ENCODE results near the gene PTGR3.
"Not testable (repeated sequence)": the region's sequence is repeated elsewhere in the genome, so short reads cannot be mapped to it uniquely, and the experiment has no call there.

The PTGR3 gene

GRCh38 chr18:75200071-75200470, 8.9 kb downstream of the PTGR3 start:
- no peak for TF ChIP-seq CTCF (IDR thresholded peaks at IDR 0.05; ENCODE audit: control insufficient read depth, insufficient read depth, low read depth, low read length, missing control alignments)
- no peak overlapping the region for H3K4me3 ChIP-seq (ENCODE audit: control insufficient read depth, low read depth, low read length)
- DNase-seq (ENCODE audit: low read depth): no peak

- TF ChIP-seq CTCF (IDR thresholded peaks at IDR 0.05; ENCODE audit: control insufficient read depth, insufficient read depth, low read depth, low read length, missing control alignments): no peak
- no peak overlapping the region for H3K4me3 ChIP-seq (ENCODE audit: control insufficient read depth, low read depth, low read length)
- DNase-seq (ENCODE audit: low read depth): no peak
Measured at GRCh38 chr18:75199327-75199726, 9.6 kb downstream of the PTGR3 start.

- no peak overlapping the region for H3K4me3 ChIP-seq (ENCODE audit: control insufficient read depth, low read depth, low read length)
- no peak for DNase-seq (ENCODE audit: low read depth)
- TF ChIP-seq CTCF (IDR thresholded peaks at IDR 0.05; ENCODE audit: control insufficient read depth, insufficient read depth, low read depth, low read length, missing control alignments): no peak
Measured at GRCh38 chr18:75198036-75198435, 10.9 kb downstream of the PTGR3 start.

- TF ChIP-seq CTCF (IDR thresholded peaks at IDR 0.05; ENCODE audit: control insufficient read depth, insufficient read depth, low read depth, low read length, missing control alignments): no peak
Measured at GRCh38 chr18:75192899-75193298, 16.0 kb downstream of the PTGR3 start.

GRCh38 chr18:75189696-75190095, 19.2 kb downstream of the PTGR3 start:
- no peak for DNase-seq (ENCODE audit: low read depth)
- TF ChIP-seq CTCF (IDR thresholded peaks at IDR 0.05; ENCODE audit: control insufficient read depth, insufficient read depth, low read depth, low read length, missing control alignments): no peak
- H3K4me3 ChIP-seq (ENCODE audit: control insufficient read depth, low read depth, low read length): no peak overlapping the region

More at GRCh38 chr18:75192899-75193298, 16.0 kb downstream of the PTGR3 start:
- DNase-seq (ENCODE audit: low read depth): no peak
- no peak overlapping the region for H3K4me3 ChIP-seq (ENCODE audit: control insufficient read depth, low read depth, low read length)

- not testable (repeated sequence) for H3K4me3 ChIP-seq (ENCODE audit: control insufficient read depth, low read depth, low read length); DNase-seq (ENCODE audit: low read depth)
Measured at GRCh38 chr18:75187702-75188101, 21.2 kb downstream of the PTGR3 start.

- no peak overlapping the region for H3K4me3 ChIP-seq (ENCODE audit: control insufficient read depth, low read depth, low read length)
- DNase-seq (ENCODE audit: low read depth): no peak
- no peak for TF ChIP-seq CTCF (IDR thresholded peaks at IDR 0.05; ENCODE audit: control insufficient read depth, insufficient read depth, low read depth, low read length, missing control alignments)
Measured at GRCh38 chr18:75185460-75185859, 23.5 kb downstream of the PTGR3 start.

Measured in AG09309 (cell line).